Measurements from ENCODE around the gene PLPP6.
A peak's percentile ranks its signal among the peaks of the same experiment; 100 is the strongest.

The PLPP6 gene

GRCh38 chr9:4662108-4662988 is at the start of gene PLPP6:
TSS of gene PLPP6 (plus strand) at chr9:4662294. CDS start at chr9:4662376, 82 bp downstream.
- peak within 1 kb of the TSS; percentile 65 to 84 for H3K4me3 ChIP-seq (replicated peaks in 1 of 2; ENCODE audit: low read depth in 2 of 2, low read length in 2 of 2)
- TF ChIP-seq CTCF (IDR thresholded peaks at IDR 0.05; ENCODE audit: low read depth, low read length), result peak; percentile 38
- DNase-seq (ENCODE audit: low read depth in 2 of 2), result peak; percentile 82 to 87

GRCh38 chr9:4614627-4615026 is 47.5 kb upstream of the PLPP6 start:
- TF ChIP-seq CTCF (IDR thresholded peaks at IDR 0.05; ENCODE audit: low read depth, low read length), result no peak
- no peak for DNase-seq (ENCODE audit: low read depth in 2 of 2)
- no peak overlapping the region for H3K4me3 ChIP-seq (replicated peaks in 1 of 2; ENCODE audit: low read depth in 2 of 2, low read length in 2 of 2)

GRCh38 chr9:4615251-4615650 is 46.8 kb upstream of the PLPP6 start:
- DNase-seq (ENCODE audit: low read depth in 2 of 2), result peak; percentile 72
- no peak for TF ChIP-seq CTCF (IDR thresholded peaks at IDR 0.05; ENCODE audit: low read depth, low read length)
- no peak overlapping the region for H3K4me3 ChIP-seq (replicated peaks in 1 of 2; ENCODE audit: low read depth in 2 of 2, low read length in 2 of 2)

GRCh38 chr9:4615778-4616177 is 46.3 kb upstream of the PLPP6 start:
- H3K4me3 ChIP-seq (replicated peaks in 1 of 2; ENCODE audit: low read depth in 2 of 2, low read length in 2 of 2), result no peak overlapping the region
- TF ChIP-seq CTCF (IDR thresholded peaks at IDR 0.05; ENCODE audit: low read depth, low read length), result no peak
- no peak for DNase-seq (ENCODE audit: low read depth in 2 of 2)

GRCh38 chr9:4617752-4618151 is 44.3 kb upstream of the PLPP6 start:
- H3K4me3 ChIP-seq (replicated peaks in 1 of 2; ENCODE audit: low read depth in 2 of 2, low read length in 2 of 2), result no peak overlapping the region
- TF ChIP-seq CTCF (IDR thresholded peaks at IDR 0.05; ENCODE audit: low read depth, low read length), result no peak
- no peak for DNase-seq (ENCODE audit: low read depth in 2 of 2)

- DNase-seq (ENCODE audit: low read depth in 2 of 2), result no peak
- TF ChIP-seq CTCF (IDR thresholded peaks at IDR 0.05; ENCODE audit: low read depth, low read length), result no peak
- no peak overlapping the region for H3K4me3 ChIP-seq (replicated peaks in 1 of 2; ENCODE audit: low read depth in 2 of 2, low read length in 2 of 2)
Observed at GRCh38 chr9:4618700-4619099, 43.4 kb upstream of the PLPP6 start.
